Jurkat, Clone E6-1 (cell line): Measurements from ENCODE around the gene HECTD2.
"Not testable (repeated sequence)": the region's sequence is repeated elsewhere in the genome, so short reads cannot be mapped to it uniquely, and the experiment has no call there.

Experiments used
- DNase-seq: peaks from one replicate; pipeline ENCODE4 v3.0.0-alpha.2; 2011; ENCODE audit warnings: low read depth, low spot score
- H3K4me3 ChIP-seq: 2 replicates; pipeline ENCODE4 v1.5.1; 2011; ENCODE audit warnings: mild to moderate bottlenecking, low read length, control low read depth, moderate library complexity

HECTD2 gene

DNA sequence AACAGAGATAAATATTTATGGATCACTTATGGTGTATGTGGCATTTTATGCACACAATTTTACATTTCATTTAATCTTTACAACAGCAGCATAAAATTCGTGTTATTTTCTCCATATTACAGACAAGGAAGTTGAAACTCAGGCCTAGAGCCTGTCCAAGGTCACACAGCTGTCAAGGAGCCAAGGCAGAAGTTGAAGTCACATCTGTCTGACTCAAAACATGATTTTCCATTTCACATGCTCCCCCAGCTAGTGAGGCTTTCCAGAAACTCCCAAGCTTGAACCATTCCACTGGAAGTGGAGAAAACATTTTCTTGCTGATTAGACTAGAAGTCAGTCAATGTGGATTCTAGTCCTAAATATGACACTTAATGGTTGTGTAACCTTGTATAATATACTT, 110.5 kb downstream of the HECTD2 start:
- H3K4me3 ChIP-seq, result no peak overlapping the region
- no peak for DNase-seq

DNA sequence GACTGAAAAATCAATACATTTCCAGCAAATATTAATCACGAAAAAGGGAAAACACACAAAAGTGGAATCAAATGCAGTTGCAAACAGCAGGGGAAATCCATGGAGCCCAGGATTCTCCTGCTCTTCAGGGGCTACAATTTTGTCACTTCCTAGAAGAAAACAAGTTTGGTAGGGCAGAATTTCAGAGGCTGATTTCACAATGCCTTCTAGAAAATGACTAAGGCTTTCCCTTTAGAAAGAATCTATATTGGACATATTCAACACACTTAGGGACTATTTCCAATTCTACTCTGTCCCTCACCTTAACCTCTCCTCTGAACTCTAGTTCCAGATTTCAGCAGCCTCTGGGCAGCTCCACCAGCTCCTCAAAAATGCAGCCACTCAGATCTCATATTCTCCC, 111.3 kb downstream of the HECTD2 start:
- no peak overlapping the region for H3K4me3 ChIP-seq
- DNase-seq, result no peak

DNA sequence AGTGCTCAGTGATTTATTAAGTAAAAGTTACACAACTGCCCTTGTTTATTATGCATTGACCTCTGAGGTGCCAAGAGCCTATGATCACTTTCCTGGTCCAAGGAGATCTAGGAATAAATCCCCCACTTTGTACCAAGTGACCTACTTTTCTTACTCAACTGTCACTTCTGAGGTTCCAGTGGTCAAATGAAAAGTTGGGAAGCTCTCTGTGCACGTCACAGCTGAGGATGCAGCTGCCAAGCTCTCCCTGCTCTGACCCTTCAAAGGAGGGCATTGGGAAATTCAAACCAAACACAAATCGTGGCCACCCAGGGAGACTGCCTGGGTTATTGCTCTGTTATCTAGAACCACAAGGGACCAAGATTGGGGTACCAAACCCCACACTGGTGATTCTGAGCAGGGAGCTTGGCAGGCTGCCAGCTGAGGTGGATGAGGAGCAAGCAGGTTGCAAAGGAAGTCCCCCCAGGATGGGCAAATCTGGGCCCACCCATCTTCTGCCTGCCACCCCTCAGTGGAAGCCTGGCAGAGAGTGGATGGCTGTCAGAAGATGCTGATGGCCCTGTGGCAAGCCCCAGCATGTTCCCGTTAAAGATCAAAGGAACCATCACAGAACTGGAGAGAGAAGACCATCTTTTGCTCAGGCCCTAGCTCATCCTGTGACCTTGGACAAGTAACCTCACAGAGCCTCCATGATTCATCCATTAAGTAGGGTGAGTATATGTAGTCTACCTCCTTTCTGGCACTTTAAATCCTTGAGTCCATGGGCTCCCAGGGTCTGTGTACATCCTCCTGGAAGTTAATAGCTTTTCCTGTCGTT, 116.0 kb downstream of the HECTD2 start:
- no peak overlapping the region for H3K4me3 ChIP-seq
- no peak for DNase-seq

DNA sequence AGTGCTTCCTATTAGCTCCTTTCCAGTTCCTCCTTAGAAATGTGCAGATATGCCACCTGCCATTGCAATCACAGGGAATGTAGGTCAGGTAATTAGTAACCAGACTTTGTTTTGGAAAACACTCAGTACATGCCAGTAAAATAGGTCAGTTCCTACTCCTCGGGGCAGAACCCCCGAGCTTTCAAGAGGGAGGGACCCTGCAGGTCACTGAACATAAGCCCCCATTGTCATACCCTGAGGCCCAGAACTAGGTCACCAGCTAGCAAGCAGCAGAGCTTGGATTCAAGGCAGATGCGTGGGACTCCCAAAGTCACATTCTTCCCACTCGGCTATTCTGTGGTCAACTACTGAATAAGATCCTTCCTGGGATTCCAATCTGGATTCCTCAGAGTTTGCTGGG, 117.9 kb downstream of the HECTD2 start:
- H3K4me3 ChIP-seq, result no peak overlapping the region
- no peak for DNase-seq

DNA sequence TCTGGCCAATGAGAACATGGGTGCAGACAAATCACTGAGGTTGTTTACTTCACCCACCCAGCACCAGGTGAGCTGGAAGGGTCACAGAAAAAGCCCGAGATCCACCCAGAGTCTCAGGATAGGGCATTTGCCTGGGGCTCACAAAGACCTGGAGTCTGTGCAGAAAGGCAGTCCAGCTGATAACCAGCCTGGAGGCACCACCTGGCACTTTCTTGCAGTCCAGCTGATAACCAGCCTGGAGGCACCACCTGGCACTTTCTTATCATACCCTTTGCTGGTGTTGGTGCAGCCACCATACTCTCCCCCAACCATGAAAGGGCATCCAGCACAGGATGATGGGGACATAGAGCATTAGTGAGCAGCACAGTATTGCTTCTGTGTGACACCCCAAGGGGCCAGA, 118.6 kb downstream of the HECTD2 start:
- H3K4me3 ChIP-seq, result no peak overlapping the region
- DNase-seq, result no peak

DNA sequence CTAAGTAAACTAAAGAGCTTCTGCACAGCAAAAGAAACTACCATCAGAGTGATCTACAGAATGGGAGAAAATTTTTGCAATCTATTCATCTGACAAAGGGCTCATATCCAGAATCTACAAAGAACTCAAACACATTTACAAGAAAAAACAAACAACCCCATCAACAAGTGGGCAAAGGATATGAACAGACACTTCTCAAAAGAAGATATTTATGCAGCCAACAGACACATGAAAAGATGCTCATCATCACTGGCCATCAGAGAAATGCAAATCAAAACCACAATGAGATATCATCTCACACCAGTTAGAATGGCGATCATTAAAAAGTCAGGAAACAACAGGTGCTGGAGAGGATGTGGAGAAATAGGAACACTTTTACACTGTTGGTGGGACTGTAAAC, 124.6 kb downstream of the HECTD2 start:
- H3K4me3 ChIP-seq, DNase-seq: not testable (repeated sequence)

DNA sequence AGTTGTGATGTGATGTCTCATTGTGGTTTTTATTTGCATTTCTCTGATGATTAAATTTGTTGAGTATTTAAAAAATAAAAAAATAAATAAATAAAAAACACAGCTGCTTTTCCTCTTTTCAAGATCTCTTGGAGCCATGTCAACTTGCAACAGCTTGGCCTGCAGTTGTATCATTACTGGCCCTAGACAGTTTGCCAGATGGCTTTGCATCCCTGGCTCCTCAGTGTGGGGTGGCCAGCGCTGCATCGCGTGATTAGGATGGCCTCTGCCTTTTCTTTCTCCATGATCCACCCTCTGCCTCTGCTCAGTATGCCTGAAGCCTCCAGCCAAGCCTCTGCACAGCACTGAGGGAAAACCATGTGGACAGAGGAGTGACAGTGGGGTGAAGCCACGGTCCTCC, 126.0 kb downstream of the HECTD2 start:
- no peak for DNase-seq
- no peak overlapping the region for H3K4me3 ChIP-seq

DNA sequence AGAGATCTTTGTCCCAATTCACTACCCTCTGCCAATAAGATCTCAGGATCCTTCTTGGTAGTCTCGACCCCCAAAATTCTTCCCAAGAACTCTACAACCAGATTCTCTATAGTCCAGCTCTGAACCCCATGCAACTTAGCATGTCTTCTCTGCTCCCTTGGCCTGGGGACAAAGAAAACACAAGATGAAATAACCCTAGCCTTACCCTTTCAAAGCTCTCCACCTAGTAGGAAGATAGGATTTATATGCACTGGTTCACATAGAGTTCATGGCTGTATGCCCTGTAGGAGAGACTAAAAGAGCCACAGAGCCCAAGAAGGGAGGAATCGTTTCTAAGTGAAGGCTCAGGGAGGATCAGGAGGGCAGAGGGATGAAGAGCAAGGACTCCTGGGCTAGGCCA, 126.6 kb downstream of the HECTD2 start:
- no peak overlapping the region for H3K4me3 ChIP-seq
- no peak for DNase-seq

DNA sequence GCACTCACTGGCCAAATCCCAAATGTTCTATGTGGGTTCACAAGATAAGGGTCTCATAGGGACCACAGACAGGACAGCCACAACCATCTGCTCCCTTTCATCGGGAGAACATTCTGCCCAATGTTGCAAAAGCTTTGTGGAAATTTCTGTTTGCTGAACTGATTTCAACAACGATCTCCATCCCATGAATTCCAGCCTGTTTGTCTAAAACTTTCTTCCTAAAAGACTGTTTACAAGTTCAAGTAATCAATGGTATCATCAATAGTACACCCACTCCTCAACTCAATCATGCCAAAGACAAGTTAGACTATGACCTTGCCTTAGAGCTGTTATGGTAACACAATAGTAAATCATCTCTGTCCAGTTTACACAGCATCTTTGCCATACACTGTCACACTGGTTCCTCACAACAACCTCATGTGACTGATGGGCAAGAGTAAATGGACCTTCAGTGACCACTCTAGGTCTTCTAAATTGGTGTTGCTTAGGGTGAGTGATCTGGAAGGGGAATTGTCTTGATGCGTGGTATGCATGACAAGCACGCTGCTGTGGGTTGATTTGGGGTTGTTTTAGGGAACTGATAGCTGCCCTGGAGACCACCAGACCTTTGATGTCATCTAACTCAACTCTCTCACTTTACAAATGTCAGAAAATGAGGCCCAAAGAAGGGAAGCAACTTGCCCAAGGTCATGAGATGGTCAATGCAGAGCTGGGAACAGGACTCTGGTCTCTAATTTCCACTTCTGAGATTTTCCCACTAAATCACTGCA, 127.7 kb downstream of the HECTD2 start:
- no peak overlapping the region for H3K4me3 ChIP-seq
- DNase-seq, result no peak

DNA sequence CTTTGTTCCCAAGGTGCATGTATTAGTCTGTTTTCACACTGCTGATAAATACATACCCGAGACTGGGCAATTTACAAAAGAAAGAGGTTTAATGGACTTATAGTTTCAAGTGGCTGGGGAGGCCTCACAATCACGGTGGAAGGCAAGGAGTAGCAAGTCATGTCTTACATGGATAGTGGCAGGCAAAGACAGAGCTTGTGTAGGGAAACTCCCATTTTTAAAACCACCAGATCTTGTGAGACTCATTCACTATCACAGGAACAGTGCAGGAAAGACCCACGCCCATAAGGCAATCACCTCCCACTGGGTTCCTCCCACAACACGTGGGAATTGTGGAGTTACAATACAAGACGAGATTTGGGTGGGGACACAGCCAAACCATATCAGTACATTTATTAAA, 129.8 kb downstream of the HECTD2 start:
- H3K4me3 ChIP-seq, result no peak overlapping the region
- DNase-seq, result no peak

DNA sequence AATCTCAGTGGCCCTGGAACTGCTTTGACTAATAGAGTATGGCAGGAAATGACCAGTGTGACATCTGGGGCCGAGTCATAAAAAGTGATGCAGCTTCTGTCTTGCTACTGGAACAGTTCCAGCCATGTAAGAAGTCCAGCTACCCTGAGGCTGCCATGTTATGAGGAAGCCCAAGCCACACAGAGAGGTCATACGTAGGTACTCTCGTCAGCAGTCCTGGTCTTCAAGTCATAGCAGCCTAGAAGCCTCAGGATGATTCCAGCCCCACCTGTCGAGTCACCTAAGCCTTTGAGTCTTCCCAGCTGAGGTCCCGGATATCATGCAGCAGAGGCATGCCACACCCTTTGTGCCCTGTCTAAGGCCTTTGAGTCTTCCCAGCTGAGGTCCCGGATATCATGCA, 130.6 kb downstream of the HECTD2 start:
- no peak overlapping the region for H3K4me3 ChIP-seq
- DNase-seq, result no peak

DNA sequence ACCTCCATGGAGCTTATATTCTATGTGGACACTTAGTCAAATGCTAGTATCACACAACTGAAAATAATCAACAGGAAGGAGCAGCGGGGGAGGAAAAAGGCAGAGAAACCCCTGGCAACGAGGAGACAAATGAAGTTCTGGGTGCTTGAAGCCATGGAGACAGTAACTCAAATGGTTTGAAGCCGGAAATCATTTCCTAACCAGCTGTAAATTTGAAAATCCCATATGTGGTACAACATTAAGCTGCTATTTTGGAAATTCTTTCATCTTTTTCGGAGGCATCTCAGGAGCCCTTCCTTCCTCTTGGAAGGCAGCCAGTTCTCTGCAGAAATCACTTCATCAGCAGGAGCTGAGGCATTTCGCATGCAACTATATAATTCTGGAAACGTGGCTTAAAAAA, 131.3 kb downstream of the HECTD2 start:
- DNase-seq, result no peak

DNA sequence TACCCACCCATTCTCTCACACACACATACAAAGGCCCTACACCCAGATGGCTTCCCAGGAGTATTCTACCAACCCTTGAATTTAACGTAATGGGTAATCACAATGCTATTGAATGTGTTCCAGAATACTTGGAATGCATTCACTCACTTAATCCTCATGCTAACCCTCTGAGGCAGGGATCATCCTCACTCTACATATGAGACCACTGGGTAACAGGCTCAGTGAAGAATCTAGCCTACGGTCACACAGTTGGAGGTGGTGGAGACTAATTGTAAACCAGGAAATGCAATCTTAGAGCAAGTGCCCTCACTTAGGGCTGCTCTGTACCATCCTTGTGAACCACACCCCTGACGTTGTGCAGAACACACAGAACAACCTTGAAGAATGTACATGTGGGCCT, 135.2 kb downstream of the HECTD2 start:
- no peak for DNase-seq
- no peak overlapping the region for H3K4me3 ChIP-seq

More for the DNA sequence above, 131.3 kb downstream of the HECTD2 start:
- H3K4me3 ChIP-seq, result no peak overlapping the region

DNA sequence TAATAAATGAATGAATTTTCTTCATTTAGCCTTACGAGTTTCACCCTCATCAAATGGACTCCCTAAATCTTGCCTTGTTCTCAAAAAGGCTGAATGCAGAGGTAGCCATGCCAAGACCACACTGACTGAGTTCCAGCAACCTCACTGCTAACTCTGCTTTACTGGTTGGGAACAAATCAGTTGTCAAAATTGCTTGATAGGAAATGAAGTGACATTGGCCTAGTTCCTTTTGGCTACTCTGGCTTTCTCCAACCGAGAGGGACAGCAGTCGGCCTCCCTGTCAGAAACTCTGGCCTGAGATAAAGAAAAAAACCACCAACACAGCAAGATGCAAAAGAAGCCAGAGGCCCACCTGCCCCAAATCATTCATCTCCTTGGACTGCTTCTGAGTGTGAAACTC, 135.7 kb downstream of the HECTD2 start:
- DNase-seq, result no peak
- H3K4me3 ChIP-seq, result no peak overlapping the region

DNA sequence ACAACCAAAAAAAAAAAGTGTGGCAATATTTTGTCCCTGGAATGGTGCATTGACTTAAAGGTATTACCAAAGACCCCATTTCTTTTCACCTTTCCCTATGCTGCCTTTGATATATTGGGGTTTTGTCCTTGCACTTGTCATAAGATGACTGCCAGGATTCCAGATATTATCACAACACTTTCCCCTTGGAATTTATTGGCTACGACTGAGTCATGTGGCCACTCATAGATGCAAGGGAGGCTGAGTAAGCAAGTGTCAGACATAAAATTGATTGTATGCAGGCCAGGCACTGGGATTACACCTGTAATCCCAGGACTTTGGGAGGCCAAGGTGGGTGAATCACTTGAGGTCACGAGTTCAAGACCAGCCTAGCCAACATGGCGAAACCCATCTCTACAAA, 139.1 kb downstream of the HECTD2 start:
- DNase-seq, result no peak
- H3K4me3 ChIP-seq, result no peak overlapping the region

DNA sequence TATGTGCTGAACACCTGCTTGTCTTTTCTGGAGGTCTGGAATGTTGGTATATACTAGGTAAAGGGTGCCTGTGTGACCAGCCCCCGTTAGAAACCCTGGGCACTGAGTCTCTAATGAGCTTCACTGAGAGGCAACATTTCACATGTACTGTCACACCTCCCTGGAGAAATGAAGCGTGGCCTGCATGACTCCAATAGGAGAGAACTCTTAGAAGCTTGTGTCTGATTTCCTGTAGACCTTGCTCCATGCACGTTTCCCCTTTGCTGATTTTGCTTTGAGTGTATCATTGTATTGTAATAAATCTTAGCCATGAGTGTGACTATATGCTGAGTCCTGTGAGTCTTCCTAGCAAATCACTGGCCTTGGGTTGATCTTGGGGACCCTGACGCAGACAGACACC, 139.9 kb downstream of the HECTD2 start:
- H3K4me3 ChIP-seq, result no peak overlapping the region
- no peak for DNase-seq

DNA sequence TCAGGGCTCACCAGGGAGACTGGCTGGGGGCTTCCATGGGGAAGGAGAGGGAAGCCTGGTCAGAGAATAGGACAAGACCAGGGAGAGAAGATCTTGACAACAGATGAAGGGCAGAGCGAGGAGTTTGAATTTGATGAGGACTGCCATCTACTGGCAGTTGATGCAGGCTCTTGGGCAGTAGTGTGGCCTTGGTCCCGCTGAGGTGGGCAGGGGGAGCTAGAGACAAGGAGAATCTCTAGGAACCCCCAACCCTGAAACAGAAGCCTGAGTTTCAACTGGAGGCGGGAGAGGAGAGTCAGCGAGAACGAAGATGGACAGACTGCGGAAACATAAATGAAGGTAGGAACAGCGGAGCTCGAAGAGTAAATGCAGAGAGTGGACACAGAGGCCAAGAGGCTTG, 141.7 kb downstream of the HECTD2 start:
- no peak overlapping the region for H3K4me3 ChIP-seq
- DNase-seq, result no peak

DNA sequence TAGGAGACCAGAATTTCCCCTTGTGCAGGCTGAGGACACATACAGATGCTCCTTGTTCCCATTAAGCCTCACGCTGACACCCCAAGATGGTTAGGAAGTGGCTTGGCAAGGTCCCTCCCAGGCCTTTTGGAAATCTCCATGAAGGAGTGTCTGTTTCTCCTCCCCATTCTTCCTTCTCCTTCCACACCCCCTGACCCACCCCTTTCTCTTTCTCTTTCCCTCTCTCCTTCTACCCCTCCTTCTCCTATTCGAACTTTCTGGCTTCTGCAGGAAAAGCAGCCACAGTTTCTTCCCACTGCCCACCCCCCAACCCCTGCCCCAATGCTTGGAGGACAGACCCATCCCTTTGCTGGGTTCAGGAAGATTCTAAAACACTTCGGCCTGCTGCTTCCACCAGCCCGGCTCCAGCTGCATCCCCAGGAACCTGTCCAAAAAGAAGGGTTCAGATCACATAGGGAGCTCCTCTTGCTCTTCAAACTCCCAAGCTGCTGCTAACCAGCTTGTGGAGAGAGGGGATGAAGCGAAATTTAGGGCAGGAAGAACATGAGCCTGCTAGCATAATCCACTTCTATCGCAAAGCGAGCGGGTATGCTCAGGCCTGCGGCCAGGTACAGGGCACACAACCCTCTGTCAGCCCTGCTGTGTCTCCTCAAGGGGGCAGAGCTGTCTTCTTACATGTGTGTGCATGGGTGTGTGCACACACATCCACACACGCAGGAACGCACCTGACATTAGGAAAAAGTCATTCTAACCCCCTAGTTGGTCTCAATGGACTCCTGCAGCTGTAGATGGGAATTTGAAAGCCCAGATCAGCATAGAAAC, 142.3 kb downstream of the HECTD2 start:
- H3K4me3 ChIP-seq, result no peak overlapping the region
- DNase-seq, result no peak

DNA sequence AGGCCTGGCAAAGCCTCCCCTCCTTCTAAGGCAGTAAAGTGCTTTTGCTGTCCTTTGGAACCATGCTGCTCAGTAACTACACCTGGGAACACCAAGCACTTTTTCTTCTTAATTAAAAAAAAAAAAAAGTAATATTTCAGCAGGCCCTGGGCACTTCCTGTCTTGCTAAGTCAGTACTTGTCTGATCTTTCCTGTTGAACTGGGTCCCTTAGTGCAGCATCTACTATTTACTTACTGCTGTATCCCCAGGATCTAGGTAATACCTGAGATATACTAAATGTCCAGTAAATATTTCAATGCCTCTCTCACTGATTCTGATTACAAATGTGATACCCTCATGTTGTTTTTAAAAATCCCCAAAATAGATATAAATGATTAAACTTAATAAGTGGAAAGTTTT, 145.3 kb downstream of the HECTD2 start:
- DNase-seq, result no peak

More for the DNA sequence above, 145.3 kb downstream of the HECTD2 start:
- H3K4me3 ChIP-seq, result no peak overlapping the region
